Ramos (cell line): ENCODE measurements around the gene ELOB.

Experiments
- in situ Hi-C: fragments of 300-500 bp; cut with MboI; formaldehyde crosslinking; loops from one replicate; pipeline ENCODE4 v1.14.3; 2022; ENCODE audit warnings: low sequenced_read_pairs; ENCODE audit not compliant: unreplicated experiment

ELOB gene

DNA sequence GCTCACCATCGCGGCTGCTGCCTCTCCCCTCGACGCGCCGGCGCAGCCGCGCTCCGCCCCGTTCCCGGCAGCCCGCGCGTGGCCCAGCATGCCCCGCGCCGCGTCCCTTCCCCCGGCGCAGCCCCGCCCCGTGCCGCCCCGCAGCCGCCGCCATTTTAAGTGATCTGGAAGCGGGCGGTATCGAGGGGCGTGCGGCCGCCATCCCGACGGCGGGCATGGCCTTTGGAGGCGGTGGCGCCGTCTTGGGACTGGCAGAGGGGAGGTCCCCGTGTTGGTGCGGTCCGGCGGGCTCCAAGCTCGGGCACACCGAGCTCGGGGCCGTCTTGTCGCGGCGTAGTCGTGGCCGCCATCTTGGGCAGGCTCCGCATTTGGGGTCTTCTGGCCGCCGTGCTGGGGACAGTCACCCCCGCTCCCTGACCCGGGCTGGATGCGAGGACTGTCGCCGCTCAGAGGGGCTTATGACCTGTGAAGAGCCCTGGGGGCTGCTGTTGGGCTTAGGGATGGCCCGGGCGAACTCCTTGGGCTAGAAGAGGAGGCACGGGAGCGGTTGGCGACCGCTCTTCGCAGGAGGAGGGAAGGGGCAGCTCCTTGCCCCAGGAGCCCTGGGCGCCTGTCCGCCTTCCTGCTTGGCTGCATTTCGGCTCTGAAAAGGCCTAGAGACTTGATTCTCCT is at the start of gene ELOB:
Gene ELOB (minus strand): TSS at position 50 of the 672 bp plus-strand sequence. CDS start 41 bp downstream, at position 9.
- in situ Hi-C loops: no loop called here

- in situ Hi-C loops: no loop called here
These were observed 48.8 kb upstream of the ELOB start for GRCh38 chr16:2825906-2826305.

DNA sequence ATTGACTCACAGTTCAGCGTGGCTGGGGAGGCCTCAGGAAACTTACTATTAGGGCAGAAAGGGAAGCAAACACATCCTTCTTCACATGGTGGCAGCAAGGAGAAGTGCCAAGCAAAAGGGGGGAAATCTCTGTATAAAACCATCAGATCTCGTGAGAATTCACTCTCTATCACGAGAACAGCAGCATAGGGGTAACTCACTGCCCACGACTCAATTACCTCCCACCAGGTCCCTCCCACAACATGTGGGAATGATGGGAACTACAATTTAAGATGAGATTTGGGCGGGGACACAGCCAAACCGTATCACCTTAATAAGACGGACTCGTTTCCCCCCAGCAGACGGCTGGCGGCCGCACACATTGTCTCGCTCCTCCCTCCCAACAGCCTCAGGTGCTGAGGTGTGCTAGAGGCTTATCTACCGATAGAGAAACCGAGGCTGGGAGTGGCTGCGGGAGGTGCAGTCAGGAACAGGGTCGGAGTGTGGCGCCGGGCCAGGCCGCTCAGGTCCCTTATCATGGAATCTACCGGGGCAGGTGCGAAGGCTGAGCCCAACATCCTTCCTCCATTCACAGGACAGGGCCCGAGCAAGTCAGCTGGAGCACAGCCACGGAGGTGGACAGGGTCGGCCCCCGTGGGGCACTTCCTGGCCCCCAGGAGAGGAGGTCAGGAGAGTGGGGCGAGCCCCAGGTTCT is 48.1 kb upstream of the ELOB start:
- in situ Hi-C loops: no loop called here

GRCh38 chr16:2824626-2825025 is 47.5 kb upstream of the ELOB start:
- in situ Hi-C loops: no loop called here

DNA sequence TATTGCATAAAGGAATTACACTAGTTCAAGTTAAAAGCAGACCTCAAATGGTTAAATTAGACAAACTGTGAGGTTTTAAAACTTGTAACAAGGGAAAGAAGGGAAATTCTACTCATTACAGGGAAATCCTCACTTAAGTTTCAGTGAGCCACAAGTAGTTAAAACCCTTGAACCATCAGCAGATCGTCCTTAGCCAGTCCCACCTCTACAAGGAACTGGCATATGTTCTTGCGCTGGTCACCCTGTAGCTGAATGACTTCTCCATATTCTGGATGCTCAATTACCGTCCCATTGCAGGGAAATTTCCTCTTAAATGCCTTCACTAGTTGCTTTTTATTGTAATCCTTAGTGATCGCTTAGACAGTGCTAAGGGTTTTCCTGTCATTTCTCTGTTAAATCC is 45.4 kb upstream of the ELOB start:
- in situ Hi-C loops: no loop called here

DNA sequence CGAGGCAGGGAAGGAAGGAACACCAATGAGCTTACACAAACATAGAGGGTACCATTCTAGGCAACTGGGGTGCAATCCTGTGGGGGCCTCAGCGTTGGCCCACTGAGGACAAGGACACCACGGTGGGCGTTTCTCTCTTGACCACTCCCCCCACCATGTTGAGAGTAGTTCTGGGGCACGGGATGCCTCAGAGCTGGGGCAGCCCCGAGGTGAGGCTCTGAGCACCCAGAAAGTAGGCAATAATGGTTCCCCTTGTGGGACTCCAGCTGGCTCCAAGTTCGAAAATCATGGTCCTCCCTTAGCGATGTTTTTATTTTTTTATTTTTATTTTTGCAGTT is 45.0 kb upstream of the ELOB start:
- in situ Hi-C loops: no loop called here

- in situ Hi-C loops: no loop called here
These were observed 44.5 kb upstream of the ELOB start for GRCh38 chr16:2821487-2822157.

GRCh38 chr16:2820836-2821486 is 43.9 kb upstream of the ELOB start:
- in situ Hi-C loops: no loop called here

DNA sequence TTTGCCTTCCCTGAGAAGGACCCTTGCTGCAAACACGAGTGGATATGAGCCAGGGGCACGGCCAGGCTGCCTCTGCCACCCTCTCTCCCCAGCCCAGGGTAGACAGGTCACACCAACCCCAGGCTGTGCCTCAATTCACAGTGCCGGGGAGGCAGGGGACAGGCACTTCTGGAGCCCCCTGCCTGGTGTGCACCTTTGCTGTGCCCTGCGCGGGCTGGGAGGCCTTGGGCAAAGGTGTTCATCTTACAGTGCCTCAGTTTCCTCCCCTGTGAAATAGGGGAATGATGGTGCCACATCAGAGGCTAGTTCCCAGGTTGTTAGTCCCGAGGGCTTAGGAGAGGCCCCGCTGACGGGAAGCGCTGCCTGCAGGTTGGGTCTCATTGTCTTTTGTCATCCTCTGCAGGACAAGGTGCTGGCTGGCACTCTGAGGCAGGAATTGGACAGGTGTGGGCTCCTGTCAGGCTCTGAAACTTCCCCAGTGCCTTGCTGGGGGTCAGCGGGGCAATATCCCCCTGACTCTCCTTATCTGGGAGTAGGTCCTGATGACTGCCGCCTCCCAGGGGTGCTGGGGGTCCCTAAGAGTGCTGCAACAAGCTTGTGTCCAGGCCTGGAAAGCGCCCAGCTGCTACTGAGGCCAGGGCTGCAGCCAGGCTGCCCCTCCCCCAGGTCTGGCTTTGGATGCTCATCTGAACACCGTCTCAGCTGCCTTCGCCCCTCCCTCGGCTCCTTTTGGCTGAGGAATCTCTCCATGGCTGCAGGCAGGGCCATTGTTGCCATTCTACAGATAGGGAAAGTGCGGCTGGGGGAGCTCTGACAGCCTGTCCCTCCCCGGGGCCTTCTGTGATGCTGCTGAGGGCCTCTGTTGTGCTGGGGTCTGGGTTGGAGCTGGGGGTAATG is 43.1 kb upstream of the ELOB start:
- in situ Hi-C loops: no loop called here

GRCh38 chr16:2819179-2819938 is 42.3 kb upstream of the ELOB start:
- in situ Hi-C loops: no loop called here

GRCh38 chr16:2818272-2818876 is 41.3 kb upstream of the ELOB start:
- in situ Hi-C loops: no loop called here

DNA sequence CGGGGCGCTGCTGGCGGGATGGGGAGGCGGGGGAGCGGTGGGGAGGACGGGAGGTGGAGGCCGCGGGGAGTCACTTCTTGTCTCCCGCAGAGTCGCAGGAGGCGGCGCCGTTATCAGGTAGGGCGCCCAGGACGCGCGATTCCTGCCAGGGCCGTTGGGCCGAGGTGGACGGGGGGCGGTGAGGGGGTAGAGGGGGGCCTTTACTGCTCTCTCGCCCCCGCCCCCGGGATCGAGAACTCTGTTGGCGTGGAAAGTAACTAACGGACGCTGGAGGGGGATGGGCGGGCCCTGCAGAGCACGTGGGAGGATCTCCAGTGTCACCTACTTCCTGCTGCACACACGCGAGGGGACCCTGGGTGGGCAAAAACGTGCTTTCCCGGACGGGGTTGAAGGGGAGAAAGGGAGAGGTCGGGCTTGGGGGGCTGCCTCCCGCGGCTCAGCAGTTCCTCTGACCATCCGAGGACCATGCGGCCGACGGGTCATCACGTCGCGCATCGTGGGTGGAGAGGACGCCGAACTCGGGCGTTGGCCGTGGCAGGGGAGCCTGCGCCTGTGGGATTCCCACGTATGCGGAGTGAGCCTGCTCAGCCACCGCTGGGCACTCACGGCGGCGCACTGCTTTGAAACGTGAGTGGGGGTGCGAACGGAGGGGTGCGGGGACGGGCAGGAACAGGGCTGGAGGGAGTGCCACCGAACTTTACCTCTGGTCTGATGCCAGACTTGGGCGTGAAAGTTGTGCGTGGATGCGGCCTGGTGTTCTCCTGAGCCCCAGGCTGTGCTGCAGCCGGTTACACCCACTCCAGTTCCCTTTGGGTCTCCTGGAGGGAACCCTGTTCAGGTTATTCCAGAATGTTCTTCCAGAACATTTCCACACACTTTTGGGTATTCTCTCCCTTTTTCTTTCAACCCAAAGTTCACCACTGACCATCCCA is 40.5 kb upstream of the ELOB start:
- in situ Hi-C loops: no loop called here

- in situ Hi-C loops: no loop called here
These were observed 39.8 kb upstream of the ELOB start, which contains the start of gene PRSS21 for GRCh38 chr16:2816751-2817339. Gene PRSS21, plus strand, starts transcription at chr16:2817237. Its CDS starts 32 bp downstream, at chr16:2817269.

- in situ Hi-C loops: no loop called here
These were observed 38.3 kb upstream of the ELOB start for GRCh38 chr16:2815299-2815771.

DNA sequence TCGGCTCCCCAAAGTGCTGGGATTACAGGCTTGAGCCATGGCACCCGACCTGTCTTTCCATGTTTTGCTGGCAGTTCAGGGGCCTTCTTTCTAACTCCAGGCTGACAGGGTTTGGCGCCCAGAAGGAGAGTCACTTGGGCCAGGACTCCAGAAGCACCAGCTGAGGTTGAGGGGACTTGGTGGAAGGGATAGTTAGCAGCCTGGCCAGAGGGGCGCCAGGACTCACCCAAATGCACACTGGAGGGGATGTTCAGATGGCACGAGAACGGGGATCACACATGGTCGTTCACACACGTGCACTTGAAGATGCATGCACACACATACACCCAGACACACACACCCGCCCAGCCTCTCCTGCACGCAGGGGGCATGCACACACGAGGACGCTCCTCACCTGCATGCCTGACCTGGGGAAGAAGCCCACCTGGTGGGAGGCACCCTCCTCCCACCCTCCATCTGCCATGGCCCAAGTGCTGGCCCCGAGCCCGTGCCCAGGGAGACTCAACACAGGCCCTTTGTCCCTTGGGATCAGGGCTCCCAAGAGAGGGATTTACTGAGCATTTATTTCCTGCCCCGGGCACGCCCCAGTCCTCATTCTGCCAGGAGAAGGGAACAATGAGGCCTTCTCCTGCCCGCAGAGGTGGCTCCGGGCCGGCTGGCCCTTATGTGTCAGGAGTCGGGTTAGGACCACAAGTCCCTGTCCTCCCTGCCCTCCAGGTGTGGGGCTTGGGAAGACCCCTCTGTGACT is 37.6 kb upstream of the ELOB start:
- in situ Hi-C loops: no loop called here

DNA sequence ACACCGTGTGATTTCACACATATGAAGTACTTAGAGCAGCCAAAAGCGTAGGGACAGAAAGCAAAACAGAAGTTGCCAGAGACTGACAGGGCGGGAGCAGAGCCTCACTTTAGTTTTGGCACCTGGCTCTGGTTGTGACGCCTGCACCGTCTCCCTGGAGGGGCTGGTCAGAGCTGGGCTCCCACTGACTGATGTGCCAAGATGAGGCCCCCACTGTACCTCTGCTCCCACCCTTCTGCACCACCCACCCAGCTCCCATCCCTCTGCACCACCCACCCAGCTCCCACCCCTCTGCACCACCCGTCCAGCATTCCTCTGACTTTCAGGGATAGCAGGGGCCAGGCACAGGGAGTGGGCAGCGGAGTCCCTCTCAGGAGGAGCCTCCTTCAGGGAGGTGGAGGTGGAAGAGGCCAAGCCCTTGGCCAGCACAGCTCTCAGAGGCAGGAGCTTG is 36.7 kb upstream of the ELOB start:
- in situ Hi-C loops: no loop called here
